IMR-90 (cell line): ENCODE data around the gene TBC1D22A.

Experiments
- BHLHE40 ChIP-seq: fragments of 150-350 bp; IDR thresholded peaks from 2 replicates; pipeline ENCODE4 v1.6.1; 2016; ENCODE audit warnings: mild to moderate bottlenecking, low read depth, low read length
- CEBPB ChIP-seq: IDR thresholded peaks from 2 replicates; pipeline ENCODE4 v1.6.1; 2012; ENCODE audit warnings: low read depth, low read length, improper control_type of control experiment
- CHD1 ChIP-seq: IDR thresholded peaks from 2 replicates; pipeline ENCODE4 v1.6.1; 2012; ENCODE audit warnings: low read depth, low read length, improper control_type of control experiment
- CTCF ChIP-seq: conservative IDR thresholded peaks from 2 replicates; pipeline ENCODE4 v1.5.1; 2012; ENCODE audit warnings: mild to moderate bottlenecking, low read depth, low read length, improper control_type of control experiment
- MXI1 ChIP-seq: IDR thresholded peaks from 2 replicates; pipeline ENCODE4 v1.6.1; 2012; ENCODE audit warnings: low read depth, mild to moderate bottlenecking, low read length, moderate library complexity, borderline replicate concordance
- POLR2A ChIP-seq: IDR thresholded peaks from 2 replicates; pipeline ENCODE4 v1.6.1; 2012; ENCODE audit warnings: mild to moderate bottlenecking, low read depth, low read length
- RAD21 ChIP-seq: IDR thresholded peaks from 2 replicates; pipeline ENCODE4 v1.6.1; 2012; ENCODE audit warnings: low read length, improper control_type of control experiment
- USF2 ChIP-seq: fragments of 150-350 bp; IDR thresholded peaks from 2 replicates; pipeline ENCODE4 v1.6.1; 2017; ENCODE audit warnings: mild to moderate bottlenecking, antibody characterized with exemption, low read length, low read depth

- TF ChIP-seq CTCF (no peak), BHLHE40 (no peak), RAD21 (no peak), MXI1 (no peak), USF2 (no peak), CHD1 (no peak), CEBPB (no peak), POLR2A (no peak)
Observed at GRCh38 chr22:47120399-47120798, 357.9 kb downstream of the TBC1D22A start.
